ENCODE results near the gene DDX20.

Gene DDX20

GRCh38 chr1:111777301-111777700 lies 21.6 kb downstream of the DDX20 start:
- TF ChIP-seq TEAD4 (IDR thresholded peaks at IDR 0.05) (no peak), CREB1 (IDR thresholded peaks at IDR 0.05; ENCODE audit: low read depth) (no peak), EGR1 (IDR thresholded peaks at IDR 0.05) (no peak), TAF1 (IDR thresholded peaks at IDR 0.05; ENCODE audit: low read depth) (no peak), ZBTB7A (IDR thresholded peaks at IDR 0.05; ENCODE audit: low read depth) (no peak), CEBPB (IDR thresholded peaks at IDR 0.05) (no peak), MAX (IDR thresholded peaks at IDR 0.05) (no peak), REST (IDR thresholded peaks at IDR 0.05; ENCODE audit: low read depth) (no peak), YY1 (IDR thresholded peaks at IDR 0.05; ENCODE audit: low read depth) (no peak), USF1 (IDR thresholded peaks at IDR 0.05) (no peak), TCF12 (IDR thresholded peaks at IDR 0.05; ENCODE audit: low read depth) (no peak), NFIC (IDR thresholded peaks at IDR 0.05) (no peak), FOXM1 (IDR thresholded peaks at IDR 0.05; ENCODE audit: borderline replicate concordance, low read depth) (no peak), RAD21 (IDR thresholded peaks at IDR 0.05; ENCODE audit: low read depth) (no peak)

GRCh38 chr1:111778066-111778465 lies 22.4 kb downstream of the DDX20 start:
- TF ChIP-seq ZBTB7A (IDR thresholded peaks at IDR 0.05; ENCODE audit: low read depth) (no peak), USF1 (IDR thresholded peaks at IDR 0.05) (no peak), NFIC (IDR thresholded peaks at IDR 0.05) (no peak), CREB1 (IDR thresholded peaks at IDR 0.05; ENCODE audit: low read depth) (no peak), MAX (IDR thresholded peaks at IDR 0.05) (no peak)

- TF ChIP-seq RAD21 (IDR thresholded peaks at IDR 0.05; ENCODE audit: low read depth): no peak
- no peak for TF ChIP-seq CREB1 (IDR thresholded peaks at IDR 0.05; ENCODE audit: low read depth)
- TF ChIP-seq TCF12 (IDR thresholded peaks at IDR 0.05; ENCODE audit: low read depth): no peak
- TF ChIP-seq REST (IDR thresholded peaks at IDR 0.05; ENCODE audit: low read depth): no peak
- no peak for TF ChIP-seq NFIC (IDR thresholded peaks at IDR 0.05)
- TF ChIP-seq USF1 (IDR thresholded peaks at IDR 0.05): no peak
- TF ChIP-seq FOXM1 (IDR thresholded peaks at IDR 0.05; ENCODE audit: borderline replicate concordance, low read depth): no peak
- TF ChIP-seq CEBPB (IDR thresholded peaks at IDR 0.05): no peak
These were observed 22.9 kb downstream of the DDX20 start for GRCh38 chr1:111778541-111779051.

GRCh38 chr1:111779546-111779945 lies 23.8 kb downstream of the DDX20 start:
- TF ChIP-seq TAF1 (IDR thresholded peaks at IDR 0.05; ENCODE audit: low read depth): no peak
- no peak for TF ChIP-seq TEAD4 (IDR thresholded peaks at IDR 0.05)
- TF ChIP-seq MAX (IDR thresholded peaks at IDR 0.05): no peak
- no peak for TF ChIP-seq USF1 (IDR thresholded peaks at IDR 0.05)
- TF ChIP-seq RAD21 (IDR thresholded peaks at IDR 0.05; ENCODE audit: low read depth): no peak
- no peak for TF ChIP-seq NFIC (IDR thresholded peaks at IDR 0.05)

GRCh38 chr1:111784273-111784901 lies 28.7 kb downstream of the DDX20 start:
- TF ChIP-seq EP300 (IDR thresholded peaks at IDR 0.05; ENCODE audit: borderline replicate concordance) (no peak), EGR1 (IDR thresholded peaks at IDR 0.05) (no peak), FOXM1 (IDR thresholded peaks at IDR 0.05; ENCODE audit: borderline replicate concordance, low read depth) (no peak), CREB1 (IDR thresholded peaks at IDR 0.05; ENCODE audit: low read depth) (no peak), MAX (IDR thresholded peaks at IDR 0.05) (no peak), TAF1 (IDR thresholded peaks at IDR 0.05; ENCODE audit: low read depth) (no peak), TEAD4 (IDR thresholded peaks at IDR 0.05) (no peak), USF1 (IDR thresholded peaks at IDR 0.05) (no peak), NFIC (IDR thresholded peaks at IDR 0.05) (no peak), CEBPB (IDR thresholded peaks at IDR 0.05) (no peak), RAD21 (IDR thresholded peaks at IDR 0.05; ENCODE audit: low read depth) (no peak)
